ENCODE results near the gene HAPLN2.

HAPLN2 gene

DNA sequence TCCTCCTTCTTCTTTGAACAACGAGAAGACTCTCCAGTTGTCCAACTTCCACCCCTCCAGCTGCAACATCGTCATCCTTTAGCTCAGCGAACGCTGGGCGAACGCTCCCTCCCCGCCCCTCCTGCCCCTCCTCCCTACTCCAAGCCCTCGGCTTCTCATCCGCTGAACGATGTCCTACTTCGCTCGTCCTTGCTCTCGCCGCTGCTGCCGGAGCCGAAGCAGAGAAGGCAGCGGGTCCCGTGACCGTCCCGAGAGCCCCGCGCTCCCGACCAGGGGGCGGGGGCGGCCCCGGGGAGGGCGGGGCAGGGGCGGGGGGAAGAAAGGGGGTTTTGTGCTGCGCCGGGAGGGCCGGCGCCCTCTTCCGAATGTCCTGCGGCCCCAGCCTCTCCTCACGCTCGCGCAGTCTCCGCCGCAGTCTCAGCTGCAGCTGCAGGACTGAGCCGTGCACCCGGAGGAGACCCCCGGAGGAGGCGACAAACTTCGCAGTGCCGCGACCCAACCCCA lies 22.6 kb downstream of the HAPLN2 start, which contains the start of gene BCAN:
Gene BCAN (plus strand): TSS at position 357 of the 504 bp plus-strand sequence. CDS start 3,938 bp downstream, outside the sequence.
- DNase-seq = no peak
- H3K4me1 ChIP-seq (ENCODE audit: insufficient read depth, low read length) = peaks cover 12% of the 10 kb centered on the region
- H3K4me2 ChIP-seq (ENCODE audit: insufficient read depth, low read length) = no peak within 1 kb of the TSS
- H3K79me2 ChIP-seq (ENCODE audit: insufficient read depth, low read length) = no peaks in the 10 kb centered on the region
- H3K27ac ChIP-seq (ENCODE audit: low read length) = no peak within 1 kb of the TSS
- no peak within 1 kb of the TSS for H3K4me3 ChIP-seq (ENCODE audit: low read depth in 1 of 2, low read length in 2 of 2)
- TF ChIP-seq EZH2 (IDR thresholded peaks at IDR 0.05; ENCODE audit: borderline replicate concordance, low read depth, low read length, severe bottlenecking) (no peak), CTCF (IDR thresholded peaks at IDR 0.05; ENCODE audit: borderline replicate concordance, extremely low read depth, low read length, poor library complexity, severe bottlenecking) (no peak)
- no peak for ATAC-seq (ENCODE audit: insufficient read depth, low read depth)
- no peaks in the 10 kb centered on the region; the same call in 1 of the 2 replicates for H4K20me1 ChIP-seq (ENCODE audit: insufficient read depth, low read length)
- no peak within 1 kb of the TSS for H3K9ac ChIP-seq (ENCODE audit: low read depth, low read length)
- H3K27me3 ChIP-seq (ENCODE audit: insufficient read depth, low read length, poor library complexity) = peaks cover 14% of the 10 kb centered on the region
- H3K36me3 ChIP-seq (ENCODE audit: insufficient read depth, low read length) = no peaks in the 10 kb centered on the region
- no peak within 1 kb of the TSS for H2AFZ ChIP-seq (ENCODE audit: low read depth, low read length)
- no peaks in the 10 kb centered on the region for H3K9me3 ChIP-seq (ENCODE audit: insufficient read depth, low read length, severe bottlenecking)

- Histone ChIP-seq H4K20me1 (ENCODE audit: insufficient read depth, low read length) (no peaks in the 10 kb centered on the region; the same call in none of the 2 replicates), H3K4me1 (ENCODE audit: insufficient read depth, low read length) (peaks cover 12% of the 10 kb centered on the region), H3K27me3 (ENCODE audit: insufficient read depth, low read length, poor library complexity) (peaks cover 14% of the 10 kb centered on the region)
Measured at GRCh38 chr1:156642265-156643048, 23.2 kb downstream of the HAPLN2 start.

GRCh38 chr1:156643049-156643777 lies 24.0 kb downstream of the HAPLN2 start:
- no peaks in the 10 kb centered on the region for H3K36me3 ChIP-seq (ENCODE audit: insufficient read depth, low read length)
- peaks cover 9% of the 10 kb centered on the region for H3K27me3 ChIP-seq (ENCODE audit: insufficient read depth, low read length, poor library complexity)
- DNase-seq (no peak), ATAC-seq (ENCODE audit: insufficient read depth, low read depth) (peak; percentile 34)
- peaks cover 12% of the 10 kb centered on the region for H3K4me1 ChIP-seq (ENCODE audit: insufficient read depth, low read length)
- no peak overlapping the region for H3K9ac ChIP-seq (ENCODE audit: low read depth, low read length)
- no peak overlapping the region for H3K4me3 ChIP-seq (ENCODE audit: low read depth in 1 of 2, low read length in 2 of 2)
- H2AFZ ChIP-seq (ENCODE audit: low read depth, low read length) = peak overlapping the region; percentile 18; the same call in 1 of the 2 replicates
- no peaks in the 10 kb centered on the region; the same call in none of the 2 replicates for H4K20me1 ChIP-seq (ENCODE audit: insufficient read depth, low read length)
- no peaks in the 10 kb centered on the region for H3K79me2 ChIP-seq (ENCODE audit: insufficient read depth, low read length)
- H3K27ac ChIP-seq (ENCODE audit: low read length) = no peak overlapping the region
- H3K9me3 ChIP-seq (ENCODE audit: insufficient read depth, low read length, severe bottlenecking) = no peaks in the 10 kb centered on the region
- H3K4me2 ChIP-seq (ENCODE audit: insufficient read depth, low read length) = no peak overlapping the region
- TF ChIP-seq CTCF (IDR thresholded peaks at IDR 0.05; ENCODE audit: borderline replicate concordance, extremely low read depth, low read length, poor library complexity, severe bottlenecking) (no peak), EZH2 (IDR thresholded peaks at IDR 0.05; ENCODE audit: borderline replicate concordance, low read depth, low read length, severe bottlenecking) (no peak)

More at GRCh38 chr1:156642265-156643048, 23.2 kb downstream of the HAPLN2 start:
- no peak for TF ChIP-seq CTCF (IDR thresholded peaks at IDR 0.05; ENCODE audit: borderline replicate concordance, extremely low read depth, low read length, poor library complexity, severe bottlenecking)
- no peak for TF ChIP-seq EZH2 (IDR thresholded peaks at IDR 0.05; ENCODE audit: borderline replicate concordance, low read depth, low read length, severe bottlenecking)
- Histone ChIP-seq H3K27ac (ENCODE audit: low read length) (no peak overlapping the region), H3K79me2 (ENCODE audit: insufficient read depth, low read length) (no peaks in the 10 kb centered on the region), H3K9me3 (ENCODE audit: insufficient read depth, low read length, severe bottlenecking) (no peaks in the 10 kb centered on the region), H3K9ac (ENCODE audit: low read depth, low read length) (no peak overlapping the region), H3K4me2 (ENCODE audit: insufficient read depth, low read length) (no peak overlapping the region), H3K36me3 (ENCODE audit: insufficient read depth, low read length) (no peaks in the 10 kb centered on the region), H3K4me3 (ENCODE audit: low read depth in 1 of 2, low read length in 2 of 2) (no peak overlapping the region), H2AFZ (ENCODE audit: low read depth, low read length) (no peak overlapping the region)
- DNase-seq = no peak
- ATAC-seq (ENCODE audit: insufficient read depth, low read depth) = no peak

Measured in DND-41 (cell line).